HT-29 (cell line): ENCODE data around the gene NCF1. TPM values are rescaled to one million over a fixed set of nuclear protein-coding genes. Genes with fewer than 3 reads are reported as not detected.
"Not testable (repeated sequence)": the region's sequence is repeated elsewhere in the genome, so short reads cannot be mapped to it uniquely, and the experiment has no call there.

Experiments
- DNase-seq: peaks from one replicate; pipeline ENCODE4 v3.0.0-alpha.2; 2015; ENCODE audit warnings: low spot score
- total RNA-seq: library from RNA; depleted of rRNA; stranded (reverse); fragments of >200 nt; shearing (Covaris generic); gene quantifications from 2 replicates; pipeline ENCODE4 v1.2.3, GENCODE V29; 2014; rRNA removed

NCF1 gene
- total RNA-seq, result not detected in 2 replicates

DNA sequence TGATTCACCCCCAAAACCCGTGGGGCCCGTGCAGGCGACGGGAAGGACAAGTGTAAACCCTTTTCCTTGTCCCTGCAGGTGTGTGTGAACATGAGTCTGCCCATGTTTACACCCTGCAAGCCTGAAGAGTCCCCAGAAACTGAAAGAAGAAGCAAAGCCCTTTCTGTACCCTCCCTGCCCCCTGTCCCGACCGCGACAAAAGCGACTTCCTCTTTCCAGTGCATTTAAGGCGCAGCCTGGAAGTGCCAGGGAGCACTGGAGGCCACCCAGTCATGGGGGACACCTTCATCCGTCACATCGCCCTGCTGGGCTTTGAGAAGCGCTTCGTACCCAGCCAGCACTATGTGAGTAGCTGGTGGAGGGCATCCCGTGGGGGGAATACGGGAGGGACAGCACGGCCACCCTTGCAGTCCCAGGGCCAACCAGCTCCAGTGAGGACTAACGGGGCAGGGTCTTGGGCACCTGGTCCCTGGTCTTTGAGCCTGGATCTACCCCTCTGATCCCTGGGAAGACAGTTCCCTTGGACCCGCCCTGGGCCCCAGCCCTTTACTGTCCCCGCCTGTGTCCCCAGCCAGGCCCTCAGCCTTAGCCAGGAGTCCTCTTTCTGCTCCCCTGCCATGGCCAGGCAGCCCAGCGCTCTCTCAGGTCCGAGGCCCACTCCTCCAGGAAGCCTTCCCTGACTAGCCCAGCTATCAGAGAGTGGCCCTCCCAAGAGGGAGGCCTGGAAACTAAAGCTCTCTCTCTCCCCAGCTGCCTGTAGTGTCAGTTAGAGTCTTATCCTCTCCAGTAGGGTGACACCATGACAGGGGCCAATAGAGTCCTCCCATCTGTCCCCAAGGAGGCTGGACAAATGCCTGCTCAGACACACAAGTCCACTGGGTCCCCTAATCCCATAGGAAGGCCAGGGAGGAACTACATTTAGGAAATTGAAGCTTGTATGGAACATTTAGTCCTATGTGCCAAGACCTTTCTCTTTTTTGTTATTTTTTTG is at the start of gene NCF1:
NCF1 (plus strand) TSS at position 252 of the 991 bp plus-strand sequence; CDS start at position 273, 21 bp downstream.
- DNase-seq, result not testable (repeated sequence)

DNA sequence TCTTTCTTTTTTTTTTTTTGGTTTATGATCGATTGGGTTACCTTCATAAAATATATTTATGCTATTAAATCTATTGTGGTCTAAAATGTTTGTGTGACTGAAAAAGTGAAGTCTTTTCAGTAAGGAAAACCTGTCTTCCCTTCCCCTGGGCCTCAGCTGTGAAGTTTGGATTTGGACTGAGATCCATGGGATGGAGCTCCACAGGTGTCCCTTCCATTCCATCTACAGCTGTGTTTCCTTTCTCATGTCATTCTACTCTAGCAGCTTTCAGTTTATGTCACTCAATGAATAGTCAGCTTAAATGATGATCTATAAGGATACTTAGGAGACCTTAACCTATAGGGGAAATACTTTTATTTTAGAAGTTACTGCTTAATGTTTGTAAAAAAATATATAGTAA is 48.0 kb upstream of the NCF1 start:
- DNase-seq, result no peak

DNA sequence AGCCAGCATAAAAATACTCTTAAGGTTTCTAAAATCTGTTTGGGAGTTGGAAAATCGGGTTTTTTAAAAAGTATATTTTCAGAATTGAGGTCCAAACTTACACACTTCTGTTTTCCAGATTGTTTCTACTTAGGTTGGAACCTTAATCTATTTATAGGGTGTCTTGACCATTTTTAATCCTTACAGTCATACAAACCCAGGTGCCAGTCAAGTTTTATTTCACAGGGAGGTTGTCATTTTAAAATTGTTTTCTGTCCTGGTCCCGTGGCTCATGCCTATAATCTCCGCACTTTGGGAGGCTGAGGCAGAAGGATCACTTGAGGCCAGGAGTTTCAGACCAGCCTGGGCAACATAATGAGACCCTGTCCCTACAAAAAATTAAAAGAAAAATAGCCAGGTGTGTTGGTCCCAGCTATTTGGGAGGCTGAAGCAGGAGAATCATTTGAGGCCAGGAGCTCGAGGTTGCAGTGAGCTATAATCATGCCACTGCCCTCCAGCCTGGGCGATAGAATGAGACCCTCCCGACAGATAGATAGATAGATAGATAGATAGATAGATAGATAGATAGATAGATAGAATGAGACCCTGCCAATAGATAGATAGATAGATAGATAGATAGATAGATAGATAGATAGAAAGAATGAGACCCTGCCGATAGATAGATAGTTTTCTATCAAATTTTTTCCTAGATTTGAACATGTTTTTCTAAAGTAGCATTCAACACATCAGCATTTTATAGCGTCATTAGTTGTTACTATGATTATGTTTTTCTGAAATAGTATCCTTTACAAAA is 47.3 kb upstream of the NCF1 start:
- DNase-seq, result no peak

DNA sequence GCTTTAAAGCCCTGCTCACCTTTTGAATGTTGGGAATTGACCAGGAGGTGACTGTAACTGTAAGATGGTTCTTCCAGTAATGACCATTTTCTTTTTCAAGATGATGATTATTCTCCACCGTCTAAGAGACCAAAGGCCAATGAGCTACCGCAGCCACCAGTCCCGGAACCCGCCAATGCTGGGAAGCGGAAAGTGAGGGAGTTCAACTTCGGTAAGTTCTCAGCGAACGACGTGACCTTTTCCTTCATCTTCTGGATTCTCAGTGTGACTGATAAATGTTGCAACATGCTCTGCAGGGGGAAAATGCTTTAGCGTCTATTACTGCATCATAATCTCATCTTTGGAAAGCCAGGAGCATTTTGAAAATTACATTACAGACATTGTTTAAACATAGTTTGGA is 45.1 kb upstream of the NCF1 start:
- not testable (repeated sequence) for DNase-seq

DNA sequence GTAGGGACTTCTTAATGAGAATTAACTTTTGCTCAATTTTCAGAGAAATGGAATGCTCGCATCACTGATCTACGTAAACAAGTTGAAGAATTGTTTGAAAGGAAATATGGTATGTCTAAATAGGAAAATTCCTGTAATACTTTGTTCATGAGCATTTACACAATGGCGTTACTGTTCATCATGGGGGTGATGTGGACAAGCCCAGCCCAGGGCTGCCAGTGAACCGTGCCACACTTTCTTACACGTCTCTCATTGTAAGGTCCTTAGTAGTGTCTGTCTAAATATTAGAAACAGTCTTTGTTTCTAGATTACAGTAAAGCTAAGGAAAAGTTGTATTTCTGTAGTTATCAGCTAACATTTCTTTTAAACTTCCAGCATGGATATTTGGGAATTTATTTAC is 43.6 kb upstream of the NCF1 start:
- DNase-seq, result not testable (repeated sequence)

DNA sequence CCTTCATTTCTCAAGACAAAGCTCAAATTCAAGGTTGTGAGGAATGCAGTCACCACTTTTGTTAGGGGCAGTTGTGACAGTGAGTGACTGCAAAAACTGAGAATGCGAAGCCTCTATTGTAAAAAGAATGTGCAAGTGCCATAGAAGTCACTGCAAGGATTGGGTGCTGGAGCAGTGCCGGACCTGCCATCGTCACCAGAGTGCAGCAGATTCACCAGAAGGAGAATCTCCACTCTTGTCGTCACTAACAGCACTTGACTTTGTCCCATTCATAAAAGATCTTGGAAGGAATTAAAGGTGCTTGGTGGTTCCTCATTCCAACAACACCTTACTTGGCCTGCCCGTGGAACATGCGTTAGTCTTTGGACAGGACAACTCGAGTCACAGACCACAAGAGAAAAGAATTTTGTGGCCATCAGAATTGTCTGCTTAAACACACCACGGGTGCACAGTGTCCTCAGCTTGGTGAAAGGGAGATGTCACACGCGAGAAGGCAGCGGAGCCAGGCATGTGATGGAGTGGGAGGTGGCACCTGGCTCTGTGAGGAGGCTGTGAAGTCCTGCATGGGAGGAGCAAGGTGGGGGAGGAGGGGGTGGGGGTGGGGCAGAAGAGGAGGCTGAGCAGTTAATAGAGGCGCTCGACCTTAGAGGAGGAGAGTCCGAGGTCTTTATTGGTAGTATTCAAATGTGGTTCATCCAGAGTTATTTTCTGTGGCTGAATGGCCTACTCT is 33.7 kb upstream of the NCF1 start:
- DNase-seq, result not testable (repeated sequence)

DNA sequence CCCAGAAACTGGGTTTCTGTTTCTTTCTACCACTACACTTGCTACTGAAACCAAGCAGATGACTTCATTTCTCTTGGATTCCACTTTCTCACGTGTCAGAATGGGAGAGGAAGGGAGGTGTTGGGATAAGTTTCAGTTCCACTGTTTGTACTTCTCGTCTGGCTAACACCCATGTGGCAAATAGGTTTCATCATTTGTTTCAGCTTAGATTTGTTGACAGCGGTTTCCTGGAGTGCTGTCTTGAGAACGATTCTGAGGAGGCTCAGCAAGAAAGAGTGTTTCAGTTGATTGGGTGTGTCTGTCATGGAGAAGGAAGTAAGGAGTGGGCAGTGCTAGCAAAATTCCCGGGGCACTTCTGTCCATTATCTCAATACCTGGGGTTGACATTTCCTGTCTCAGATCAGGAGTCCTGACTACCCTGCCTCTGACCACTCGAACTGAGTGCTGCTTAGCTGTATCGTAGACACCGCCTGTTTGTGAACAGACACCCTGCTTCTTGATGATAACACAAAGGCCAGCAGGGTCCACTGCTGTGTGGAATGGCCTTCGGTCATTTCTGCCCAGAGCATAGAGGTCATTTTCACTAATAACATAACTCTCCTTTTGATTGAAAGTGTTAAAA is 29.8 kb upstream of the NCF1 start:
- DNase-seq, result not testable (repeated sequence)

DNA sequence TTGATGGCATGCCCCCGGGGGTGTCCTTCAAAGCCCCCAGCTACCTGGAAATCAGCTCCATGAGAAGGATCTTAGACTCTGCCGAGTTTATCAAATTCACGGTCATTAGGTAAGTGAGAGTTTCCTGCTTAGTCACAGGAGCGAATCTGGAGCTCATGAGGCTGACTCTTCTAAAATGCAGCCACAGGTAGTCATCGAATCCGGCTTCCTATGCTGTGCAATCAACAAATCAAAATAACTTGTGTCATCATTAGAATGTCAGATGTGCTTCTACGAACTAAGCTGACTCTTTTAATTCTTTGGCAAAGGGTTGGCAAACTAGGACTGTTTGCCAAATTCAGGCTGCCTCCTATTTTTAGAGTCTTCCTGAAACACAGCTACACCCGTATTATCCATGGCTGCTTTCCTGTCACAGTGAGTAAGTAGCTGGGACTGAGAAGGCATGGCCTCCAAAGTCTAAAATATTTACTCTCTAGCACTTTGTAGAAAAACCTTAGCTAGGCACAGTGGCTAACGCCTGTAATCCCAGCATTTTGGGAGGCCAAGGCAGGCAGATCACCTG is 19.8 kb upstream of the NCF1 start:
- not testable (repeated sequence) for DNase-seq

DNA sequence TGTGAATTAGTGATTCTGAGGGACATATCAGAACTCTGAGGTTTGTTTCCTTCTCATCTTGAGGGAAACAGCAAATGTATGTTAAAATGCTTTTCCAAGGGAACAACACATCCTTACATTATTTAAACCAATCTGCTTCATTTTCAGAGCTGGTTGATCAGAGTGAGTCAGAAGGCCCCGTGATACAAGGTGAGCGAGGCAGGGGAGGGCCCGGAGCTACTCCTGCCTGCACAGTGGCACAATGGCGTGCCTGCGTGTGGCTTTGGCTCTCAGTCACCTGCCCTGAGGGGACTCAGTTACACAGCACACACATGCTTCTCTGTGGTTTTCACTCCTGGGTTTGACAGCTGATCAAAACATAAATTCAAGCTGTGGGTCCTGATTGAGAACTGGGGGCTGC is 17.1 kb upstream of the NCF1 start:
- DNase-seq, result not testable (repeated sequence)

DNA sequence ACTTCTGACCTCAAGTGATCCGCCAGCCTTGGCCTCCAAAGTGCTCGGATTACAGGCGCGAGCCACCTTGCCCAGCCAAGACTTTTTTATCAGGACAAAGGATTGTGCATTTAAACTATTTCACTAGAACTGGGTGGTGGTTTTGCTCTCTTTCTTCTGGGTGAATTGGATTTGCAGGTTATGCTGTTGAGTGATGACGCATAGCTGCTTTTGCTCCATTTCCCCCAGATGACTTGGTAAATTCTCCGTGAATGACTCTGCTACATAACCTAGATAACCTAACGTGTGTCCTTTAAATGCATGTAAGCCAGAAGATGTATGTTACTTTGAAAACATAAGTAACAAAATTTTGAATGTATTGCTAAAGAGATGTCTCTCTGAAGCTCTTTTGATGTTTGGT is 15.5 kb upstream of the NCF1 start:
- DNase-seq, result not testable (repeated sequence)

DNA sequence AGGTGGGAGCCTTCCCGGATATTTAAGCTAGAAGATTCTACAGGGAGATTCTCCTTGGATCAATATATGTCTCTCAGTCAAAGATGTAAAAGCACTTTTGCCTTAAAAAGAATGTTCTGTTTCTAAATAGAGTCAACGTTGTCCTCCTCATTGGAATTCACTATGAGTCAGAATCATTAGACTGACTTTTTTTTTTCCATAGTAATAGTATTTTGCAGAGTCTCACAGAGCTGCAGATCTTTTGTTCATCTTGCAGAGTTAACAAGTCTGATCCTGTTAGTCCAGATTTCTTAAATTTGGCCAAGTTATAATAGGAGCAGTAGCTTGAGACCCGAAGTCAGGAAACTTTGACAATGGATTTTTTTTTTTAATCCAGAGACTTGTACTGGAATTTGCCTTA is 14.8 kb upstream of the NCF1 start:
- DNase-seq, result not testable (repeated sequence)

DNA sequence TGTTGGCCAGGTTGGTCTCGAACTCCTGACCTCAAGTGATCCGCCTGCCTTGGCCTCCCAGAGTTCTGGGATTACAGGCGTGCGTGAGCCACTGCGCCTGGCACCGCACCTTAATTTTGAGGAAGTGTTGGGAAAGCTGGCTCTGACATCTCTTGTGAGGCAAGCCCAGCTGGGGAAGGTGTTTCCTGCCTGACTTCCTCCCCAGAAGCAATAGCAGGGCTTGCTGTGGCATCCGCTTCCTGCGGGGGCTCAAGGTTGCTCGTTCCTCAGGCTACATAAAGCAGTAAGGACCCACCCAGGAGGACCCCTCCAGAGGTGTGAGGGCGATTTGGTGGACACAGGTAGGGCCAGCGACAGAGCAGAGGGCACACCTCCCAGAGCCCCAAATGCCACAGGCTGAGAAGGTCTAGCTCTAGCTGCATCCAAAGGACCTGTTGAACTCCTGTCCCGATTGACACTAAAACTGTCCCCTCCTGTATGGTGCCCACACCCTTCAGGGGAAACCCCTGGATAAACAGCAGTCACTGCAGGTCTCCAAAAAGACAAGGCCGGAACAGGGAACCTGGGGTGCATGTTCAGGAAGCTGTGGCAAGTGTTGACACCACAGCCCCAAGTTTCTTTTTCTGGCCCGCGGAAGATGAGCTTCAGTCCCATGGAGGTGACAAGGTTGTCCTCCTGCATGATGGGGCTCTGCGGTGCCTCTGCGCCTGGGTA is 8.4 kb upstream of the NCF1 start:
- DNase-seq, result not testable (repeated sequence)

DNA sequence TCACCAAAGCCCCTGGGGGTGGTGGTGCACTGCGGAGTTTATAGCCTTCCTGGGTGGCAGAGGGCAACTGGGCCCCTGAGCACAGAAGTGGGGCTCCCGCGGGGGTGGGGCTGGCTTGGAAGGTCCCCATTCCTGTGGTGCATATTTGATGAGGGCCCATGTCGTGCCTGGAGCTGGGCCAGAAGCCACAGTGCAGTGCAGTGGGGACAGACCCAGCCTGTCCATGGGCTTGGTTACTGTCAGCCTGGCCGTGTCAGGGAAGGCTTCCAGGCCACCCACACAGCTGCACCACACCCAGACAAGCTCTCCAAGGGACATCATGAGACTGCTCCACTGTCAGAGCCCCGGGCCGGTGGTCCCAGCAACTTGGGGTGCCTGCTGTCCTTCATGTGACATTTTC is 7.3 kb upstream of the NCF1 start:
- not testable (repeated sequence) for DNase-seq

DNA sequence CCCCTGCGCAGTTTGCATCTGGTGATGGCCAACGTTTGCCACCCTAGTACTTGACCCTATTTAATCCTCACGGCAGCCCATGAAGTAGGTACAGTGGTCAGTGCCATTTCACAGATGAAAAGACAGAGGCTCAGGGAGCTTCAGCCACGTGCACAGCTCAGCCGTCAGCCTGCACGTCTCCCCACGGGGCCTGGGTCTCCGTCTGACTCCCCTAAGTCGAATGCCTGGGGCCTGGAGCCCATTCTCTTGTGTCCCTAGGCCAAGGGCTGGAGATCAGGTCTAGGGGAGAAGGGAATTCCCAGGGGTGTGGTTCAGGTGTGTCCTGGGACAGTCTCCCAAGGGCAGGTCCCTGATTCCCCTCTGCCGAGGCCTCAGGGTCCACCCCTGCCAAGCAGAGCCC is 6.8 kb upstream of the NCF1 start:
- DNase-seq, result not testable (repeated sequence)

DNA sequence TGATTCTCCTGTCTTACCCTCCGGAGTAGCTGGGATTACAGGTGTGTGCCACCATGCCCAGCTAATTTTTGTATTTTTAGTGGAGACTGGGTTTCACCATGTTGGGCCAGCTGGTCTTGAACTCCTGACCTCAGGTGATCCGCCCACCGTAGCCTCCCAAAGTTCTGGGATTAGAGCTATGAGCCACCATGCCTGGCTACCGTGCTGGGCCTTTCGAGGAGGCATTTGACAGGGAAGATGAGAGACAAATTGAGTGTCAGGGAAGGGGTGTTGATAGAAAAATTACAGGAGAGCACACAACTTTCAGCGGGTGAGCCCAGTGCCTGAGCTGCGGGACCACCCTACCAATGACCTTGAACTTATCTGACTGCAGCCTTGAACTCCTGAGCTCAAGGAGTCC is 3.7 kb upstream of the NCF1 start:
- DNase-seq, result not testable (repeated sequence)

DNA sequence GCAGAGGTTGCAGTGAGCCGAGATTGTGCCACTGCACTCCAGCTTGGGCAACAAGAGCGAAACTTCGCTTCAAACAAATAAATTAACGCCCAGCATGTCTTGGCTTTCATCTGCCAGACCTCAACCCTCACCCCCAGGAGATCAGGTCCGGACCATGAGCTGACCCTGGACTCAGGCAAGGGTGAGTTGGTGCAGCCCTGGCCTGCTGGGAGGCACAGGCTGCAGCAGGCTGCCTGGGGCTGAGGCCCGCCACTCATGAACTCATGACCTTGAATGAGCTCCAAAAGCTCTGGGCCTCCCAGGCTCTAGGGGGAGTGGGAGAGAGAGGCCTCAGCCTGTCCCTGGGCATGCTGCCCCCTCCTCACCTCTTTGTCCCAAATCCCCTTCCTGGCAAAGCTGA is 1.7 kb upstream of the NCF1 start:
- not testable (repeated sequence) for DNase-seq

DNA sequence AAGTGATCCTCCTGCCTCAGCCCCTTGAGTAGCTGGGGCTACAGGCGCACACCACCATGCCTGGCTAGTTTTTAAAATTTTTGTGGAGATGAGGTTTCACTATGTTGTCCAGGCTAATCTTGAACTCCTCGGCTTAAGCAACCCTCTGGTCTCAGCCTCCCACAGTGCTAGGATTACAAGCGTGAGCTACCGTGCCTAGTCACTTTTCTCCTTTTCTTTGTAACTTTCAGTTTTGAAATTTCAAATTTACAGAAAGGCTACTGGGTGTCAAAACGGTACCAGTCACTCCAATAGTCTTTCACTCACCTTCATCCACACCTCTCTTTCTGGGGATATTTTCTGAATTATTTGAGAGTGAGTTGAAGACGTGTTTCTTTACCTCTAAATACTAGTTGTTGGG is 1.3 kb downstream of the NCF1 start:
- DNase-seq, result not testable (repeated sequence)

DNA sequence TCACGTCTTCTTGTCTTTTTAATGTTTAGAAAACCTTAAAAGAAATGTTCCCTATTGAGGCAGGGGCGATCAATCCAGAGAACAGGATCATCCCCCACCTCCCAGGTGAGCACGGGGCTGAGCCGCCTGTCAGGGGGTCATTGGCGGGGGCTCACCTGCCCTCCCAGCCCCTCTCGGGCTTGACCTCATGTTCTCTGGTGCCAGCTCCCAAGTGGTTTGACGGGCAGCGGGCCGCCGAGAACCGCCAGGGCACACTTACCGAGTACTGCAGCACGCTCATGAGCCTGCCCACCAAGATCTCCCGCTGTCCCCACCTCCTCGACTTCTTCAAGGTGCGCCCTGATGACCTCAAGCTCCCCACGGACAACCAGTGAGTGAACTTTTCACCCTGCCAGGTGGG is 5.2 kb downstream of the NCF1 start:
- DNase-seq, result not testable (repeated sequence)

DNA sequence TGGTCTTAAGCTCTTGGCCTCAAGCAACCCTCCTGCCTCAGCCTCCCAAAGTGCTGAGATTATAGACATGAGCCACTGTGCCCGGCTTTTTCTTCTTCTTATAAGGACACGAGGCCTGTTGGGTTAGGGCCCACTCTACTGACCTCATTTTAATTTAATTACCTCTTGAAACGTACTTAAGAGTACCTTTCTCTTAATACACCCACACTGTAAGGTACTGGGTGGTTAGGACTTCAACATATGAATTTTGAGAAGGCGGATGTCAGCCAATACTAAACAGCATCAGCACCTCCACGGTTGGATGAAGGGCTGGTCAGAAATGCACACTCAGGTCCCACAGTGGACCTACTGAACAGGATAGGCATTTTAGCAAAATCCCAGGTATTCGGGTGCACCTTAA is 7.9 kb downstream of the NCF1 start:
- DNase-seq, result not testable (repeated sequence)

DNA sequence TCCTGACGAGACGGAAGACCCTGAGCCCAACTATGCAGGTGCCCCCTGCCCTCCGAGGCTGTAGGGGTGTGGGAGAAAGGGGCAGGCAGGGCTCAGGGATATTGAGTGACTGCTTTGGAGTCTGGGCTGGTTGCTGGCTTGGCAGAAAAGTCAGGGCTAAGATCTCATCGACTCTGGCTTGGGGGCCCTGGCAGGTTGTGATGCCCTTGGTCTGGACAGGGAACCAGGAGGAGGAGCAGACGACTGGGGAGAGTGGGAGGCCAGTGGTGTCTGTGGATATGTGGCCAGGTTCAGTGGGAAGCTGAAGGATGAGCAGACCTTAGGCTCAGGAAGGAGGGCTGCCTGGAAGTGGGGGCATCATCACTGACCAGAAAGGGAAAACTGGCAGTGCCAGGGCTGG is 9.8 kb downstream of the NCF1 start:
- DNase-seq, result not testable (repeated sequence)
